HG02973 (cell line): Measurements from ENCODE around the gene RRAGC.
"Not testable (repeated sequence)": the region's sequence is repeated elsewhere in the genome, so short reads cannot be mapped to it uniquely, and the experiment has no call there.

Experiments used
- ATAC-seq: cut with Tn5 transposase; IDR thresholded peaks from one replicate; pipeline ENCODE4 v1.9.1; 2021; ENCODE audit warnings: moderate library complexity; ENCODE audit not compliant: unreplicated experiment

The RRAGC gene

GRCh38 chr1:38818175-38818976 is 41.2 kb downstream of the RRAGC start:
- no peak for ATAC-seq

DNA sequence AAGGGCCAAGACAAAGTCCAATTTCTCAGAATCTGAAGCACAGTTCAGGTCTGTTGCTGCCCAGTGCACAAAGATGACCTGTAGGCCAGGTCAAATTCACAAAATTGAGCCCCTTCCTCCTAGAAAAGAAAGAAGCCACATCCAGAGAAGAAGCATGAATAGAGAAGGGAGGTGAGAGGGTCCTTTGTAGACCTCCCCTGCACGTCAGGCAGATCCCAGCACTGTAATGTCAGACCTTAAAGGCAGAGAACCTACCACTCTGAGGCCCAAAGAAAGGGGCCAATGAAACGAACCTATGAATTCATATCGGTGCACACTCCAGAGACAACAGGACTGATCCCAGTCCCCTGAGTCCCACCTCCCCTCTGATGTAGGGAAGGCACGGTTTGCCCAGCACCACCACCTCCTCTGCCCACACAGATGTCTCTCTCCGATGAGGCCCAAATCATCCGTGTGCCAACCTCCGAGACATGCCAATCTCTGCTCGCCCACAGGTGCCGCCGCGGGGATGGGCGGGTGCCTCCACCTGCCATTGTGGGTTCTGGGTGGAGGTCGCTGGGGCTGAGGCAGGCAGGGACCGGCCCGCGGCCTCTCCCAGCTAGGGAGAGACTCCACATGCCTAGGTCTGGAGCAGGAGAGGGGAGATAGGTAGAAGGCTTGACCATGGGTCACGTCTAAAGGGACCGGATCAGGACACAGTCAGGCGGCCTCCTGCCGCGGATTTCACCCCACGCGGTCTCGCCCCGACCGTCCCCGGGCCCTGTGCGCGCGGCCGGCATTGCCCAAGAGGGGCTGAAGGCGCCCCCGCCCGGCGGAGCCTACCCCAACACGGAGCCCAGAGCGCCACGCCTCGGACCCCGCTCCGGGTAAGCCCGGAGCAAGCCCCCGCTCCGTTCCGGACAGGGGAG is 42.1 kb downstream of the RRAGC start:
- ATAC-seq, result no peak

GRCh38 chr1:38815903-38816627 is 43.5 kb downstream of the RRAGC start:
- ATAC-seq, result peak; percentile 79

- no peak for ATAC-seq
Measured at GRCh38 chr1:38814984-38815464, 44.5 kb downstream of the RRAGC start.

- no peak for ATAC-seq
Measured at GRCh38 chr1:38814444-38814983, 45.1 kb downstream of the RRAGC start.

- ATAC-seq, result no peak
Measured at GRCh38 chr1:38812981-38813380, 46.6 kb downstream of the RRAGC start.

- not testable (repeated sequence) for ATAC-seq
Measured at GRCh38 chr1:38811466-38811865, 48.1 kb downstream of the RRAGC start.

- no peak for ATAC-seq
Measured at GRCh38 chr1:38806090-38806489, 53.5 kb downstream of the RRAGC start.

GRCh38 chr1:38805036-38805435 is 54.5 kb downstream of the RRAGC start:
- no peak for ATAC-seq

GRCh38 chr1:38804062-38804886 is 55.3 kb downstream of the RRAGC start:
- no peak for ATAC-seq

DNA sequence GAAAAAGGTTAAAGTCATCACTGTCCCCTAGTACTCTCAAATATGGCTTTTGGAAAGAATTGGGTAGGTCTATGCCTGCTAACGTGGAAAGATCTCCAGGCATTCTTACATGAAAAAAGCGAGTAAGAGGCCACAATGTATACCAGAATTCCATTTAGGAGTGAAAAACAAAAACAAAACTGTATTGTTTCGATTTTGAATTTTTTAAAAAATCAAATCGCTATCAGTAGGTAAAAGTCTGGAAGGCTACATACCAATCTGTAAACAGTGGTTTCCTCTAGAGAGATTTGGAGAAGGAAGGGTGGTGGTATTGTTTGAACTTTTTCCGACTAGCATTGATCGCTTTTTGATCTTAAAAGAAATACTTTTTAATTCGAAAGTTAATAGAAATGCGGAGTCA is 55.9 kb downstream of the RRAGC start:
- ATAC-seq, result no peak

GRCh38 chr1:38800720-38801671 is 58.6 kb downstream of the RRAGC start:
- ATAC-seq, result no peak

GRCh38 chr1:38793299-38793698 is 66.3 kb downstream of the RRAGC start:
- no peak for ATAC-seq

DNA sequence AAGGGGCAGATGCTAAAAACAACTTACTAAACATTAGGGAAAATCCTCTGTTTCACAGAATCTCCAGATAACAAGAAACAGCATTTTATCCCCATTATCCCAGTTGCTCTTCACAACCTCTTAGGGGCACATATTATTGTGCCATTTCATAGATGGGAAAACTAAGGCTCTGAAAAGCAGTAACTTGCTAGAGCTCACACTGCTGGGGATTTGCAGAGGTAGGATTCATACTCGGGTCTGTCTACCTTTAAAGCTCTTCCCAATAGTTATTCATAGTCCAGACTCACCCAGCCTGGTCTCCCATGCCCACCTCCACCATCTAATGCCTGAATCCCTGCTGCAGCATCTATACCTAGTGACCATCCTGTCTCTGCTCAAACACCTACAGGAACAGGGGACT is 67.7 kb downstream of the RRAGC start:
- ATAC-seq, result no peak

DNA sequence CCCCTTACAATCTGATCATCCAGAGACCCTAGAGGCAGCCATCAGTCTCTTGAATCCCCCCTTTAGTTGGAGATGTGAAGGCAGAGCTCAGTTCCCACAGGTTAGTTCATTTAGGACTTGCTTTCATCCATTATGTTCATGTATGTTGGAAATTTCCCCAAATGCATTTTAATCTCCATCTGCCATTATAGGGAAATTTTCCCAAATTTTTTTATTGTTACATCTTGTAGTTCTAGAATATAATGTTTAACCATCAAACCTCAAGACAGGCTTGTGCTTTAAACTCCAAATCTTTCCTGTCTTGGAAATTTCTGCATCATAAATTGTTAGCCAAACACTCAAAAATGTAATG is 68.4 kb downstream of the RRAGC start:
- no peak for ATAC-seq

DNA sequence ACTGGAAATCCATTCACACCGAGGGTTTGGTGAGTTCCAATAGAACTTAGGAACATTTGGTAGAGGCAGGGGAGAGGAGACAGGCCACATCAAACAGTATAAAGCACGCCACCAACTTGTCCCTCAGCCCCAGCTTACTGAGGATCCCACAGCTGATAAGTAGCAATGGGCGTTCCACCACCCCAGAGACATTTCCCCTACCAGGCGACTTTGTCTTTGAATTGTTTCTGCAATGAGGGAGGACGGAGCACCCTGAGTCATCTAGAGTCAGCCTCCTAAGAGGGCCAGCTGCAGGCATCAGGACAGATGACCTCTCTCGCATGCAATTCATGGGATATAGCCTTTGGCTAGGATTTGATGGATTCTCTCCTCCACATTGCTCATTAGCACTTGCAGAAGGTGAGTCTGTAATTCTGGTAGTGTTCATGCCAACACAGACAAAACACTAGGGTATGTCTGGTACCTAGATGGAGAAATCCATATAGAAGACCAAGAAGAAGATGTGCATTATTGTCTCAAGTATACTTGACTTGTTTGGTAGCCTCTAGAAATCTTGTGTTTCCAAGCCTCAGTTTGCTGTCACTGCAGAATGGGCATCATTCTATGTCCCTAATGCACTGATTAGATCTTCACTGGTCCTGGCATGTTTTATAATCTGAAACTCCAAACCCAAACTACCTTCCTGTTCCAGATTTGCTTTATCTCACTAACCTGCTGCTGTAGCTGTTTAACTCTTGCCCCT is 69.0 kb downstream of the RRAGC start:
- no peak for ATAC-seq

GRCh38 chr1:38789498-38790169 is 69.9 kb downstream of the RRAGC start:
- no peak for ATAC-seq
